Activated CD4-positive, alpha-beta T cell treated with anti-CD3 and anti-CD28 coated beads, Interleukin-2, amount 10 ng/mL, durations not matched to agents 7 days and 5 days (primary cell): Measurements from ENCODE around the gene SYT8. TPM values are rescaled to one million over a fixed set of nuclear protein-coding genes. Genes with fewer than 3 reads are reported as not detected.

ENCODE experiments used
- CTCF ChIA-PET: fragments of 350-600 bp; sonication (Branson Sonifier 250); formaldehyde crosslinking; loops from one replicate; lab custom pipeline; 2021; ENCODE audit warnings: antibody characterized with exemption; lab: Charles Lee
- POLR2A ChIA-PET: fragments of 350-600 bp; sonication (Branson Sonifier 250); formaldehyde crosslinking; loops from one replicate; lab custom pipeline; 2021; ENCODE audit warnings: antibody characterized with exemption; lab: Charles Lee
- DNase-seq: peaks from one replicate; pipeline ENCODE4 v3.0.0-alpha.2; 2020
- H3K27ac Mint-ChIP-seq: one replicate; pipeline ENCODE4 v1.8.0; 2021; ENCODE audit warnings: mild to moderate bottlenecking, moderate library complexity, mixed read lengths
- H3K27me3 Mint-ChIP-seq: one replicate; pipeline ENCODE4 v1.8.0; 2021; ENCODE audit warnings: mixed read lengths
- H3K36me3 Mint-ChIP-seq: one replicate; pipeline ENCODE4 v1.8.0; 2021; ENCODE audit warnings: low read depth, mixed read lengths
- H3K4me1 Mint-ChIP-seq: one replicate; pipeline ENCODE4 v1.8.0; 2021; ENCODE audit warnings: mixed read lengths
- H3K4me3 Mint-ChIP-seq: one replicate; pipeline ENCODE4 v1.8.0; 2021; ENCODE audit warnings: mild to moderate bottlenecking, moderate library complexity, mixed read lengths
- H3K9me3 Mint-ChIP-seq: one replicate; pipeline ENCODE4 v1.8.0; 2021; ENCODE audit warnings: mixed read lengths
- total RNA-seq, 2 experiments: library from RNA; stranded (reverse); gene quantifications; one replicate each; pipeline ENCODE4 v1.2.3, GENCODE V29; 2021

SYT8 gene
- total RNA-seq, 2 experiments from 2014 or later = not detected

DNA sequence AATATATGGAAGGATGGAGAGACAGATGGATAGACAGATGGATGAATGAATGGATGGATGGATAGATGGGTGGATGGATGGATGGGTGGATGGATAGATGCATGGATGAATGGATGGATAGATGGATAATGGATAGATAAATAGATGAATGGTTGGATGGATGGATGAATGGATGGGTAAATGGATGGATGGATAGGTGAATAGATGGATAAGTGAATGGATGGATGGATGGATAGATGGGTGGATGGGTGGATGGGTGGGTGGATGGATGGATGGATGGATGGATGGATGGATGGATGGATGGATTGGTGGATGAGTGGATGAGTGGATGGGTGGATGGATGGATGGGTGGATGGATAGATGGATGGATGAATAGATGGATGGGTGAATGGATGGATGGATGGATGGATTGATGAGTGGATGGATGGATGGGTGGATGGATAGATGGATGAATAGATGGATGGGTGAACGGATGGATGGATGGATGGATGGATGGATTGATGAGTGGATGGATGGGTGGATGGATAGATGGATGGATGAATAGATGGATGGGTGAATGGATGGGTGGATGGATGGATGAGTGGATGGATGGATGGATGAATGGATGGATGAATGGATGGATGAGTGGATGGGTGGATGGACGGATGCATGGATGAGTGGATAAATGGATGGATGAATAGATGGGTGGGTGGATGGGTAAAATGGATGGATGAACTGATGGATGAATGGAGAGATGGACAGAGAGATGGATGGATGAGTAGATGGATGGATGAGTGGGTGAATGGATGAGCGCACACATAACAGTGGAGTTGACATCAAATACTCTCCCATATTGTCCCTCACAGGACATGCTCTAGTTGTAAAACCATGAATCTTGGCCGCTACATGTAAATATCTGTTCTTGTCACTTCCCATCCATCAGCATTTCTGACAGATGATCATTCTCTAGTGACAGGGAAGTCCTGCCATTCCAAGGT, 26.9 kb downstream of the SYT8 start:
- Mint-ChIP-seq H3K4me1 (peaks cover 13% of the 10 kb centered on the region), H3K4me3 (no peak overlapping the region), H3K9me3 (no peaks in the 10 kb centered on the region), H3K27ac (no peak overlapping the region), H3K27me3 (no peaks in the 10 kb centered on the region), H3K36me3 (peaks cover 21% of the 10 kb centered on the region)
- POLR2A ChIA-PET = no interaction called here
- DNase-seq = no peak
- CTCF ChIA-PET = interaction anchor here (0.6 to 0.9 kb wide), 2 partner anchors 151 to 291 kb away, joined by 3 read pairs; no protein-coding TSS in a partner anchor

DNA sequence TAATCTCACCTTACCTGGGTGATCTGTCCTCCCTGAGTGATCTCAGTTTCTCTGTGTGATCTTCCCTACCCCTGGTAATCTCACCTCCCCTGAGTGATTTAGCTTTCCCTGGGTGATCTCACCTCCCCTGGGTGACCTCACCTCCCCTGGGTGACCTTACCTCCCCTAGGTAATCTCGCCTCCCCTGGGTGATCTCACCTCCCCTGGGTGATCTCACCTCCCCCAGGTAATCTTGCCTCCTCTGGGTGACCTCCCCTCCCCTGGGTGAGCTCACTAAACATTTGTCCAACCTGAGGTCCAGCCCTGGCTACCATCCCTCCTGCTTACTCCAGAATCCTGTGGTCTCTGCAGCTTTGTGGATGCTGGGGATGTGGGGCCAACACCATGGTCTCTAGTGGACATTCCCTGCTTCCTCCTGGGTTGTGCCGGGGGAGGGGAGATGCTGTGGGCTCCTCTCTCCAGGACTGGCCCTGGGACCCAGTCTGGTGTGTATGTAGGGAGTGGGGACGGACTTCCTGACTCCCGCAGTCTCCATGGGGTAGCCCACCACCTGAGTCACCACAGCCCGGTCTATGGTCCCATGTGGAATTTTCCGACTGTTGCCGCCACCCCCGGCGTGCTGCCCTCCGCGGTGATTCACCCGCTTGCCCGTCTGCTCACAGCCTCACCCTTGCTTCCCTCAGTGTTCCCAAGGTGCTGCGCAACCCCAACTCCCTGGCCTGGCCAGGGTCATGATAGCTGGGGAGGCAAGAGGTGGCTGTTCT, 28.0 kb downstream of the SYT8 start:
- H3K4me3 Mint-ChIP-seq = no peak overlapping the region
- no peaks in the 10 kb centered on the region for H3K9me3 Mint-ChIP-seq
- H3K4me1 Mint-ChIP-seq = peaks cover 10% of the 10 kb centered on the region
- H3K36me3 Mint-ChIP-seq = peaks cover 21% of the 10 kb centered on the region
- H3K27ac Mint-ChIP-seq = no peak overlapping the region
- DNase-seq = no peak
- no peaks in the 10 kb centered on the region for H3K27me3 Mint-ChIP-seq
- POLR2A ChIA-PET = no interaction called here
- CTCF ChIA-PET = interaction anchor here (0.6 to 0.9 kb wide), 2 partner anchors 152 to 290 kb away, joined by 3 read pairs; no protein-coding TSS in a partner anchor

DNA sequence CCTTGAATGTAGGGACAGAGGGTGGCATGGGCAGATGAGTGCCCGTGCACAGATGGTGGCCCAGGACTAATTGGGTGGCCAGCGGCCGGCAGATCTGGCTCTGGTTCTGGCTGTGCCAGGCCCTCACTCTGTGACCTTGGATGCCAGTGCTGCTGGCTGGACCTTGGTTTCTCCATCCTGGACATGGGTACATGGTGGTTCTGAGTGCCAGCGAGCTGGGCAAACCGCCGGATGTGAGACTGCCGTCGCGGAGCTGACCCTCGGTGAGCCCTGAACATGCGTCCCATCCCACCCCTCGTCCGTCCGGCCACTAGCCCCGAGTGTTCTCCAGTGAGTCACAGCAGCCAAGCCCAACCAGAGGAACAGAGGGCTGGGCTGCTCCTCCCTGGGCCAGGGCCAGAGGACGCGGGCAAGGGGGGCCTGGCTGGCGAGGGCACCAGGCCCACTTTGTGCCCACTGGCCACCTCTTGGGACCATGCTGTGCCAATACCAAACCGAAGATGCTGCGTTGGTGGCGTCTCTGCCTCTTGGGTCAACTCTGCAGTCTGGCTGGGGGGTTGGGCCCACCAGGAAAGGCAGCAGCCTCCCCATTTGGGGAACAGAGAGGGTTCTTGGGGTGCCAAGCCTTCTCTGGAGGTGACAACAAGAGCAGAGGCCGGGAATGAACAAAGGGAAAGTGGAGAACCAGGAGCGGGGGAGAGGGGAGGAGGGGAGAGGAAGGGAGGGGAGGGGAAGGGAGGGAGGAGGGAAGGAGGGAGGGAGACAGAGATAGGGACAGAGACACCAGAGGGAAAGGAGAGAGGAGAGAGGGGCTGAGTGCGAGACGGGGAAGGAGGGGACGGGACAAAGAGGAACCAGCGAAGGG, 28.8 kb downstream of the SYT8 start:
- DNase-seq = no peak
- ChIA-PET CTCF (no interaction called here), POLR2A (no interaction called here)
- no peaks in the 10 kb centered on the region for H3K9me3 Mint-ChIP-seq
- H3K27ac Mint-ChIP-seq = no peak overlapping the region
- H3K4me3 Mint-ChIP-seq = no peak overlapping the region
- H3K36me3 Mint-ChIP-seq = peaks cover 17% of the 10 kb centered on the region
- H3K4me1 Mint-ChIP-seq = peaks cover 9% of the 10 kb centered on the region
- no peaks in the 10 kb centered on the region for H3K27me3 Mint-ChIP-seq

GRCh38 chr11:1864231-1864630, 29.4 kb downstream of the SYT8 start:
- no peak overlapping the region for H3K4me3 Mint-ChIP-seq
- H3K27ac Mint-ChIP-seq = no peak overlapping the region
- DNase-seq = no peak
- peaks cover 14% of the 10 kb centered on the region for H3K4me1 Mint-ChIP-seq
- no peaks in the 10 kb centered on the region for H3K27me3 Mint-ChIP-seq
- peaks cover 18% of the 10 kb centered on the region for H3K36me3 Mint-ChIP-seq
- H3K9me3 Mint-ChIP-seq = no peaks in the 10 kb centered on the region
- POLR2A ChIA-PET = no interaction called here
- CTCF ChIA-PET = no interaction called here

GRCh38 chr11:1864831-1865665, 30.3 kb downstream of the SYT8 start:
- no peak overlapping the region for H3K4me3 Mint-ChIP-seq
- H3K27ac Mint-ChIP-seq = no peak overlapping the region
- POLR2A ChIA-PET = no interaction called here

GRCh38 chr11:1866226-1866625, 31.4 kb downstream of the SYT8 start:
- no peaks in the 10 kb centered on the region for H3K9me3 Mint-ChIP-seq
- peaks cover 21% of the 10 kb centered on the region for H3K36me3 Mint-ChIP-seq
- ChIA-PET CTCF (interaction anchor here (0.6 to 1.9 kb wide), 3 partner anchors 14 to 202 kb away, joined by 3 to 9 read pairs (median 3); partner anchors contain the start of gene LSP1), POLR2A (no interaction called here)
- H3K27me3 Mint-ChIP-seq = no peaks in the 10 kb centered on the region
- DNase-seq = no peak
- no peak overlapping the region for H3K4me3 Mint-ChIP-seq
- H3K27ac Mint-ChIP-seq = no peak overlapping the region
- peaks cover 32% of the 10 kb centered on the region for H3K4me1 Mint-ChIP-seq

More at GRCh38 chr11:1864831-1865665, 30.3 kb downstream of the SYT8 start:
- H3K4me1 Mint-ChIP-seq = peaks cover 20% of the 10 kb centered on the region
- no peaks in the 10 kb centered on the region for H3K27me3 Mint-ChIP-seq
- H3K9me3 Mint-ChIP-seq = no peaks in the 10 kb centered on the region
- peaks cover 19% of the 10 kb centered on the region for H3K36me3 Mint-ChIP-seq
- DNase-seq = no peak
- CTCF ChIA-PET = interaction anchor here (1.9 kb wide), 1 partner anchor 17 kb away, joined by 9 read pairs; no protein-coding TSS in a partner anchor

DNA sequence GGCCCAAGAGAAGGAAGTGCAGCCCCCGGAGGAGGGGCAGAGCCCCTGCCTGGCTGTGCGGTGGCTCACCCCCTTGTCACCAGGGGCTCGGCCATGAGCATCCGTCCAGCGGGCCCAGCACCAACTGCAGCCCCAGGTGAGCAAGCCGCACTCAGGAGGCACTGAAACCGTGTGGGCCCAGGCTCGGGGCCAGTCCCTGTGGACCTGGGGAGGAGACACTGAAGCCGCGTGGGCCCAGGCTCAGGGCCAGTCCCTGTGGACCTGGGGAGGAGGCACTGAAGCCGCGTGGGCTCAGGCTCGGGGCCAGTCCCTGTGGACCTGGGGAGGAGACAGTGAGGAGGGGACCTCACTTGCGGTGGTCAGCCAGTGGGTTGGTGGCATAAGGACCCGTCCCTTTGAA, 32.0 kb downstream of the SYT8 start:
- ChIA-PET CTCF (interaction anchor here (1.9 kb wide), 1 partner anchor 16 kb away, joined by 9 read pairs; no protein-coding TSS in a partner anchor), POLR2A (no interaction called here)
- no peak overlapping the region for H3K27ac Mint-ChIP-seq
- no peak overlapping the region for H3K4me3 Mint-ChIP-seq
- no peaks in the 10 kb centered on the region for H3K9me3 Mint-ChIP-seq
- H3K4me1 Mint-ChIP-seq = peaks cover 34% of the 10 kb centered on the region
- H3K27me3 Mint-ChIP-seq = no peaks in the 10 kb centered on the region
- peaks cover 23% of the 10 kb centered on the region for H3K36me3 Mint-ChIP-seq
- DNase-seq = no peak

DNA sequence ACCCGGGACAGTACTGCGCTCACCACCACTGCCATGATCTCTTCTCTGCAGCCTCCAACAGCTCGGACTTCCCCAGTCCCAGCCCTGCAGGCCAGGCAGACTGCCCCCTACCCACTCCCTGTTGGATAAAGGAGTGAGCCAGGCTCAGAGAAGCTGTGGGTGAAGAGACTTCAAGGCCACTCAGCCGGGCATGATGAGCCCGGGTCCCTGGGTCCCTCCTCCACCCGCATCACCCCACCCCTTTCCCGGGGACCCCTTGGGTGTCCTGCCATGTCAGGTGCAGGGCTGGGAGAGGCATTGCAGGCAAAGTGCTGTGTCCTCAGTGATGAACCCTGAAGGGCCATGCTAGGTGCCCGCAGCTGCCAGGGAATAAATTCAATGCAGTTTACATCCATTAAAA, 32.6 kb downstream of the SYT8 start:
- POLR2A ChIA-PET = no interaction called here

DNA sequence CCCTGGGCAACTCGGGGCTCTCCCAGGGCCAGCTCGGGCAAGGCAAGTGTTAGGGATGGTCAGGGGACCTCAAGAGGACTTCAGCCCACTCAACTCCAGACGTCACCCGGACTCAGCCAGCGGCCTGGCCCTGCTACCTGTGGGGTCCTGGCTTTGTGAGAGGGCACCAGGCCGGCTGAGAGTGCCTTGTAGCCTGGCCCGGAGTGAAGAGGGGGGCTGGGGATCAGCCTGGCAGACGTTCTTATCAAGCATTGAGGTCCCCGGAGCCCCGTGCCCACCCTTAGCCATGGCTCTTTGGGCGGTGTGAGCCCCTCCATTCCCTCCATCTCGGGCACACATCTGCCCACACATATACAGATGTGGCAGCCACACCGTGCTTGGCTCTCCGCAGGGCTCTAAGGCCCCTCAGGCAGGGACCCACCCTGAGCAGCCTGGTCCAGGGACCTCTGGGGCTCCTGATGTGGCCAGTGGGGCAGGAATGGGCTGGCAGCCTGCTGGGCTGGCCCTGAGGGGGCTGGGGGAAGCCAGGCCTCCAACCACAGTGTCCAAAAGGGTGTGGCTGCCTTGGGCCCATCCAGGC, 33.4 kb downstream of the SYT8 start:
- Mint-ChIP-seq H3K4me1 (peaks cover 44% of the 10 kb centered on the region), H3K27me3 (no peaks in the 10 kb centered on the region)
- CTCF ChIA-PET = no interaction called here

More for the DNA sequence above, 32.6 kb downstream of the SYT8 start:
- Mint-ChIP-seq H3K9me3 (no peaks in the 10 kb centered on the region), H3K27me3 (no peaks in the 10 kb centered on the region), H3K4me1 (peaks cover 40% of the 10 kb centered on the region), H3K27ac (no peak overlapping the region), H3K4me3 (no peak overlapping the region), H3K36me3 (peaks cover 23% of the 10 kb centered on the region)
- DNase-seq = no peak
- CTCF ChIA-PET = interaction anchor here (0.6 kb wide), 1 partner anchor 169 kb away, joined by 3 read pairs; no protein-coding TSS in a partner anchor

GRCh38 chr11:1868636-1869291, 34.0 kb downstream of the SYT8 start:
- no peaks in the 10 kb centered on the region for H3K9me3 Mint-ChIP-seq
- peaks cover 18% of the 10 kb centered on the region for H3K36me3 Mint-ChIP-seq
- CTCF ChIA-PET = interaction anchor here (1.7 kb wide), 1 partner anchor 14 kb away, joined by 9 read pairs; no protein-coding TSS in a partner anchor
- H3K27me3 Mint-ChIP-seq = no peaks in the 10 kb centered on the region
- H3K27ac Mint-ChIP-seq = peak overlapping the region; percentile 57
- no peak for DNase-seq
- POLR2A ChIA-PET = no interaction called here
- H3K4me1 Mint-ChIP-seq = peaks cover 45% of the 10 kb centered on the region
- H3K4me3 Mint-ChIP-seq = no peak overlapping the region

More for the DNA sequence above, 33.4 kb downstream of the SYT8 start:
- no peak overlapping the region for H3K4me3 Mint-ChIP-seq
- DNase-seq = no peak
- H3K36me3 Mint-ChIP-seq = peaks cover 22% of the 10 kb centered on the region
- no peak overlapping the region for H3K27ac Mint-ChIP-seq
- no peaks in the 10 kb centered on the region for H3K9me3 Mint-ChIP-seq
- POLR2A ChIA-PET = no interaction called here
